ENCODE results near the gene NDEL1. TPM values are rescaled to one million over a fixed set of nuclear protein-coding genes. Genes with fewer than 3 reads are reported as not detected.

The NDEL1 gene
- total RNA-seq, 1 donor from 2014 or later: 68.2 TPM

GRCh38 chr17:8459831-8460230 is 24.1 kb downstream of the NDEL1 start:
- Mint-ChIP-seq H3K36me3 (ENCODE audit: unreplicated experiment) (peaks cover 53% of the 10 kb centered on the region), H3K4me3 (ENCODE audit: unreplicated experiment) (no peak overlapping the region), H3K27ac (ENCODE audit: unreplicated experiment) (no peak overlapping the region), H3K9me3 (ENCODE audit: unreplicated experiment) (no peaks in the 10 kb centered on the region), H3K4me1 (ENCODE audit: unreplicated experiment) (no peaks in the 10 kb centered on the region), H3K27me3 (ENCODE audit: unreplicated experiment) (no peaks in the 10 kb centered on the region)
- no peak for DNase-seq (ENCODE audit: extremely low spot score, unreplicated experiment)
- no peak for TF ChIP-seq CTCF (IDR thresholded peaks at IDR 0.05)

DNA sequence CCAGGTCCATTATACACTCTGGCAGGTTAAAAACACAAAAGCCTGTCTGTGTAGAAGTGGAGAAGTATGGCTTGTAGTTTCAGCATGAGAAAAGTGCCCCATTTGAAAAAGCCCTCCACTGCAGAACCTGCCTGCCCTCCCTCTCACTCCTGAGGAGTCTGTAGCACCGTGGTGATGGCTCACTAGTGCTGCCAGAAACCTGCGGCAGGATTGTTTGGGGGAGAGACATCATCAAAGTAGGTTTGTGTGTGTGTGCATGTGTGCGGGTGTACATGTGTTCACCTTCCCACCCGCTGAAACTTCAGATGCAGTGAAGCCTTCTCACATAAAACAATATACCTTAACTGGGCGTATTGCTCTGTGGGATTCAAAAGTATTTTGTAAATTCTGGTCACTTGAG is 26.9 kb downstream of the NDEL1 start:
- no peak overlapping the region for H3K4me3 Mint-ChIP-seq (ENCODE audit: unreplicated experiment)
- H3K4me1 Mint-ChIP-seq (ENCODE audit: unreplicated experiment): peaks cover 18% of the 10 kb centered on the region
- H3K27ac Mint-ChIP-seq (ENCODE audit: unreplicated experiment): no peak overlapping the region
- peaks cover 40% of the 10 kb centered on the region for H3K36me3 Mint-ChIP-seq (ENCODE audit: unreplicated experiment)
- no peak for DNase-seq (ENCODE audit: extremely low spot score, unreplicated experiment)
- no peaks in the 10 kb centered on the region for H3K9me3 Mint-ChIP-seq (ENCODE audit: unreplicated experiment)
- no peaks in the 10 kb centered on the region for H3K27me3 Mint-ChIP-seq (ENCODE audit: unreplicated experiment)
- no peak for TF ChIP-seq CTCF (IDR thresholded peaks at IDR 0.05)

GRCh38 chr17:8463099-8463498 is 27.4 kb downstream of the NDEL1 start:
- TF ChIP-seq CTCF (IDR thresholded peaks at IDR 0.05): no peak
- H3K4me1 Mint-ChIP-seq (ENCODE audit: unreplicated experiment): peaks cover 18% of the 10 kb centered on the region
- H3K27me3 Mint-ChIP-seq (ENCODE audit: unreplicated experiment): no peaks in the 10 kb centered on the region
- H3K4me3 Mint-ChIP-seq (ENCODE audit: unreplicated experiment): no peak overlapping the region
- no peaks in the 10 kb centered on the region for H3K9me3 Mint-ChIP-seq (ENCODE audit: unreplicated experiment)
- H3K36me3 Mint-ChIP-seq (ENCODE audit: unreplicated experiment): peaks cover 41% of the 10 kb centered on the region
- DNase-seq (ENCODE audit: extremely low spot score, unreplicated experiment): no peak
- no peak overlapping the region for H3K27ac Mint-ChIP-seq (ENCODE audit: unreplicated experiment)

- no peak for DNase-seq (ENCODE audit: extremely low spot score, unreplicated experiment)
- Mint-ChIP-seq H3K27ac (ENCODE audit: unreplicated experiment) (peak overlapping the region; percentile 52), H3K36me3 (ENCODE audit: unreplicated experiment) (peaks cover 35% of the 10 kb centered on the region), H3K4me3 (ENCODE audit: unreplicated experiment) (no peak overlapping the region), H3K4me1 (ENCODE audit: unreplicated experiment) (peaks cover 18% of the 10 kb centered on the region), H3K27me3 (ENCODE audit: unreplicated experiment) (no peaks in the 10 kb centered on the region), H3K9me3 (ENCODE audit: unreplicated experiment) (no peaks in the 10 kb centered on the region)
- no peak for TF ChIP-seq CTCF (IDR thresholded peaks at IDR 0.05)
These were observed 29.3 kb downstream of the NDEL1 start for GRCh38 chr17:8464941-8465340.

DNA sequence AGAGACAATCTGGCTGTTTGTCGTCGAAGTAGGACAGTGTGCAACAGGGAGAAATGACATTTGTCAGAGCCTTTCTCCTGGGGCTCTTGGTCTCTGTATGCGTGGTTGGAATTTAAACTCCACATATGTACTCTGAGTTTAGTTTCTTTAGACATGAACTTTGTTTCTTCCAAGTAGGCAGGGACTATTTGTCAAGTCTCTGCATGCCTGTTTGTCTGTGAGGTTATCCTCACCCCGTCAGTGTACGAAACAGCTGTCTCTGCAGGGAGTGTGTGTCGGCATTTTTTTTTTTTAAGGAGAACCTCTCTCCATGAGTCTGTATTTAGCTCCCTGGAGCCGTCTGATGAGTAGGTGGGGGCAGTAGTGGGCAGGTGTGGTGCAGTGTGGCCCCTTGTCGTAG is 29.7 kb downstream of the NDEL1 start:
- H3K9me3 Mint-ChIP-seq (ENCODE audit: unreplicated experiment): no peaks in the 10 kb centered on the region
- no peak for DNase-seq (ENCODE audit: extremely low spot score, unreplicated experiment)
- peak overlapping the region; percentile 52 for H3K27ac Mint-ChIP-seq (ENCODE audit: unreplicated experiment)
- no peaks in the 10 kb centered on the region for H3K27me3 Mint-ChIP-seq (ENCODE audit: unreplicated experiment)
- peaks cover 33% of the 10 kb centered on the region for H3K36me3 Mint-ChIP-seq (ENCODE audit: unreplicated experiment)
- H3K4me1 Mint-ChIP-seq (ENCODE audit: unreplicated experiment): peaks cover 18% of the 10 kb centered on the region
- no peak overlapping the region for H3K4me3 Mint-ChIP-seq (ENCODE audit: unreplicated experiment)
- TF ChIP-seq CTCF (IDR thresholded peaks at IDR 0.05): no peak

Measured in osteocyte (in vitro differentiated cells).